GM12892 (cell line): ENCODE results near the gene ANKRD39.

Experiments used
- POLR2AphosphoS5 ChIP-seq: IDR thresholded peaks from 2 replicates; pipeline ENCODE4 v1.6.1; 2011; ENCODE audit warnings: low read depth, low read length, control low read depth
- TAF1 ChIP-seq: IDR thresholded peaks from 2 replicates; pipeline ENCODE4 v1.6.1; 2011; ENCODE audit warnings: low read depth, mild to moderate bottlenecking, control low read depth, low read length, borderline replicate concordance

GRCh38 chr2:96816127-96816835 is 41.5 kb downstream of the ANKRD39 start, which contains the start of gene CNNM3:
- TF ChIP-seq POLR2AphosphoS5 (no peak), TAF1 (no peak)
